Measurements from ENCODE around the gene SDK1.

- no peak for TF ChIP-seq REST (IDR thresholded peaks at IDR 0.05)
- TF ChIP-seq CTCF (IDR thresholded peaks at IDR 0.05; ENCODE audit: low read depth, low read length, missing input control), result no peak
- no peak for TF ChIP-seq JUND (IDR thresholded peaks at IDR 0.05)
- no peak for TF ChIP-seq ZBTB33 (IDR thresholded peaks at IDR 0.05)
- TF ChIP-seq SP1 (IDR thresholded peaks at IDR 0.05), result no peak
- TF ChIP-seq TAF1 (conservative IDR thresholded peaks at IDR 0.05), result no peak
These were observed 35.1 kb downstream of the SDK1 start for GRCh38 chr7:3336042-3336665.

Data from liver (tissue), 3 donors.